ENCODE data around the gene DNM2. TPM values are rescaled to one million over a fixed set of nuclear protein-coding genes. Genes with fewer than 3 reads are reported as not detected.
A peak's percentile ranks its signal among the peaks of the same experiment; 100 is the strongest.

Gene DNM2
- total RNA-seq, 6 donors from 2014 or later = 238 to 744 (median 318) TPM

DNA sequence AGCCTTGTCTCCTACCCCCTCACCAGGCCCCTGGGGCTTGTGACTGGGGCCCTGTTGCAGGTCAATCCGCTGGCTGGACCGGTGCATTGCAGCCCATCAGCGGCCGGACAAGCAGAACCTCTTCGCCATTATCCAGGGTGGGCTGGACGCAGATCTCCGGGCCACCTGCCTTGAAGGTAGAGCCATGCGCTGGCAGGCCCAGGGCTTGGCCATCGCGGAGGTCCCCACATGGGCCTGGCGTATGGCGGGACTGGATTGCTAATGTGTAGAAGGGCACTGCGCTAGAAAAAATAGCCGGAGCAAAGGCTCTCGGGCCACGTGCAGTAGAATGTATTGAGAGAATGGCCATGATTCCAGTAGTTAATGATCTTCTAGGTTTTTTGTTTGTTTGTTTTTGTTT lies 10.4 kb upstream of the DNM2 start:
- ATAC-seq (ENCODE audit: low FRiP score in 2 of 2) = no peak
- H3K4me3 ChIP-seq = no peak overlapping the region
- DNase-seq = peak in 1 of 2 donors; percentile 58
- TF ChIP-seq POLR2AphosphoS5 (IDR thresholded peaks at IDR 0.05) (no peak), POLR2A (IDR thresholded peaks at IDR 0.05) (no peak), EP300 (IDR thresholded peaks at IDR 0.05) (no peak)
- TF ChIP-seq, protein P1, sequence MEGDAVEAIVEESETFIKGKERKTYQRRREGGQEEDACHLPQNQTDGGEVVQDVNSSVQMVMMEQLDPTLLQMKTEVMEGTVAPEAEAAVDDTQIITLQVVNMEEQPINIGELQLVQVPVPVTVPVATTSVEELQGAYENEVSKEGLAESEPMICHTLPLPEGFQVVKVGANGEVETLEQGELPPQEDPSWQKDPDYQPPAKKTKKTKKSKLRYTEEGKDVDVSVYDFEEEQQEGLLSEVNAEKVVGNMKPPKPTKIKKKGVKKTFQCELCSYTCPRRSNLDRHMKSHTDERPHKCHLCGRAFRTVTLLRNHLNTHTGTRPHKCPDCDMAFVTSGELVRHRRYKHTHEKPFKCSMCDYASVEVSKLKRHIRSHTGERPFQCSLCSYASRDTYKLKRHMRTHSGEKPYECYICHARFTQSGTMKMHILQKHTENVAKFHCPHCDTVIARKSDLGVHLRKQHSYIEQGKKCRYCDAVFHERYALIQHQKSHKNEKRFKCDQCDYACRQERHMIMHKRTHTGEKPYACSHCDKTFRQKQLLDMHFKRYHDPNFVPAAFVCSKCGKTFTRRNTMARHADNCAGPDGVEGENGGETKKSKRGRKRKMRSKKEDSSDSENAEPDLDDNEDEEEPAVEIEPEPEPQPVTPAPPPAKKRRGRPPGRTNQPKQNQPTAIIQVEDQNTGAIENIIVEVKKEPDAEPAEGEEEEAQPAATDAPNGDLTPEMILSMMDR (IDR thresholded peaks at IDR 0.05) = no peak
- WGBS, 2 donors = 96 to 98% methylated on average over 13 of the region's 16 CpGs
- peaks cover 0 to 22% (median 4%) of the 10 kb centered on the region in 4 donors for H3K36me3 ChIP-seq
- H3K27ac ChIP-seq = no peak overlapping the region
- H3K27me3 ChIP-seq = no peaks in the 10 kb centered on the region
- H3K9me3 ChIP-seq = no peaks in the 10 kb centered on the region
- peaks cover 0 to under 1% (median 0%) of the 10 kb centered on the region in 4 donors for H3K4me1 ChIP-seq

DNA sequence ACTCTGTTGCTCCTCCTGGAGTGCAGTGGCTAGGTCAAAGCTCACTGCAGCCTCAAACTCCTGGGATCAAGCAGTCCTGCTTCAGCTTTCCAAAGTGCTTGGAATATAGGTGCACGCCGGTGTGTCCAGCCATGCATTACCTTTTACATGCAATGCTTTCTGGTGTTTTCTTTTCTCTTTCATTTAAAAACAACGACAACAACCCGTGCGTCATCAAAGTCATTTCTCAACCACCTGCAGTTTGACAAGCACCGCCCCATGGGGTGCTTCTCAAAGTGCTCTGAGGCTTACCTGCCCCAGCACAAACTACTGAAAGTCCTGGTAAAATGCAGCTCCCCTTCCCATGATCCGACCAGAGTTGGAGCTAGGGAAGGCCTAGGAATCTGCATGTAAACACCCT lies 9.6 kb upstream of the DNM2 start:
- H3K36me3 ChIP-seq = peaks cover 0 to 30% (median 9%) of the 10 kb centered on the region in 4 donors
- ATAC-seq (ENCODE audit: low FRiP score in 2 of 2) (no peak), DNase-seq (no peak)
- WGBS, 2 donors = 91 to 93% methylated on average over 7 of the region's 7 CpGs
- H3K27ac ChIP-seq = no peak overlapping the region
- no peaks in the 10 kb centered on the region for H3K9me3 ChIP-seq
- TF ChIP-seq POLR2AphosphoS5 (IDR thresholded peaks at IDR 0.05) (no peak), POLR2A (IDR thresholded peaks at IDR 0.05) (no peak), EP300 (IDR thresholded peaks at IDR 0.05) (no peak)
- TF ChIP-seq, protein P1 (IDR thresholded peaks at IDR 0.05) = no peak
- H3K4me3 ChIP-seq = no peak overlapping the region
- no peaks in the 10 kb centered on the region for H3K4me1 ChIP-seq
- no peaks in the 10 kb centered on the region for H3K27me3 ChIP-seq

DNA sequence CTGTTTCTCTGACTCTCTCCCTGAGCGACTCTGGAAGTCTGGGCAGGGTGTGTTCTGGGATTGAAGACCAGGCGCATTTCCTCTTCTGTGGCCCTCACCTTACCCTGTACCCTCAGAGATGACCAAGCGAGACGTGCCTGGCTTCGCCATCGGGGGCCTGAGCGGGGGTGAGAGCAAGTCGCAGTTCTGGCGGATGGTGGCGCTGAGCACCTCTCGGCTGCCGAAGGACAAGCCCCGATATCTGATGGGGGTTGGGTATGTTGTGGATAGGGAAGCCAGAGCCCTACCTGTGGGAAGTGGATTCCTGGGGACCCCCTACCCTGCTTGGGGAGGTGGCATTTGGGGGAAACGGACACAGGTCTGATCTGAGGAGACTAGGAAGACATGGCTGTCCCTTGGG lies 5.8 kb upstream of the DNM2 start:
- Histone ChIP-seq H3K4me1 (peaks cover 0 to 4% (median 3%) of the 10 kb centered on the region in 4 donors), H3K4me3 (no peak overlapping the region), H3K9me3 (no peaks in the 10 kb centered on the region), H3K27me3 (no peaks in the 10 kb centered on the region), H3K27ac (no peak overlapping the region), H3K36me3 (peaks cover 0 to 30% (median 10%) of the 10 kb centered on the region in 4 donors)
- ATAC-seq (ENCODE audit: low FRiP score in 2 of 2) (no peak), DNase-seq (no peak)
- TF ChIP-seq POLR2AphosphoS5 (IDR thresholded peaks at IDR 0.05) = no peak
- TF ChIP-seq EP300 (IDR thresholded peaks at IDR 0.05) = no peak
- TF ChIP-seq, protein P1 (IDR thresholded peaks at IDR 0.05) = no peak
- no peak for TF ChIP-seq POLR2A (IDR thresholded peaks at IDR 0.05)
- 82% methylated on average over 11 to 14 of the region's 14 CpGs for WGBS, 2 donors

DNA sequence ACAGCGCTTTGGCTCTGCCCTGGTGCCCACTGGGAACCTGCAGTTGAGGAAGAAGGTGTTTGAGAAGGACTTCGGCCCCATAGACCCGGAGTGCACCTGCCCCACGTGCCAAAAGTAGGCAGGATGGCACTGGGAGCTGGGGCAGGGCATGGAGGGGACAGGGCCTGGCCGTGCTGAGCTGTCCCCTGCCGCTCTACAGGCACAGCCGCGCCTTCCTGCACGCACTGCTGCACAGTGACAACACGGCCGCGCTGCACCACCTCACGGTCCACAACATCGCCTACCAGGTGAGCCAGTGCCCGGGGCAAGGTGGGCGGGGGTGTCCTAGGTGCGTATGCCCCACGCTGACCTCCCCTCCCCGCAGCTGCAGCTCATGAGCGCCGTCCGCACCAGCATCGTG lies 5.1 kb upstream of the DNM2 start:
- Histone ChIP-seq H3K36me3 (peaks cover 0 to 26% (median 10%) of the 10 kb centered on the region in 4 donors), H3K9me3 (no peaks in the 10 kb centered on the region), H3K4me3 (no peak overlapping the region), H3K27me3 (no peaks in the 10 kb centered on the region), H3K27ac (no peak overlapping the region), H3K4me1 (peaks cover 0 to 6% (median 5%) of the 10 kb centered on the region in 4 donors)
- ATAC-seq (ENCODE audit: low FRiP score in 2 of 2) = no peak
- 94 to 96% methylated on average over 5 of the region's 23 CpGs for WGBS, 2 donors
- TF ChIP-seq, protein P1 (IDR thresholded peaks at IDR 0.05) = no peak
- no peak for TF ChIP-seq POLR2AphosphoS5 (IDR thresholded peaks at IDR 0.05)
- TF ChIP-seq EP300 (IDR thresholded peaks at IDR 0.05) = no peak
- no peak for TF ChIP-seq POLR2A (IDR thresholded peaks at IDR 0.05)
- peak in 1 of 2 donors; percentile 73 for DNase-seq

DNA sequence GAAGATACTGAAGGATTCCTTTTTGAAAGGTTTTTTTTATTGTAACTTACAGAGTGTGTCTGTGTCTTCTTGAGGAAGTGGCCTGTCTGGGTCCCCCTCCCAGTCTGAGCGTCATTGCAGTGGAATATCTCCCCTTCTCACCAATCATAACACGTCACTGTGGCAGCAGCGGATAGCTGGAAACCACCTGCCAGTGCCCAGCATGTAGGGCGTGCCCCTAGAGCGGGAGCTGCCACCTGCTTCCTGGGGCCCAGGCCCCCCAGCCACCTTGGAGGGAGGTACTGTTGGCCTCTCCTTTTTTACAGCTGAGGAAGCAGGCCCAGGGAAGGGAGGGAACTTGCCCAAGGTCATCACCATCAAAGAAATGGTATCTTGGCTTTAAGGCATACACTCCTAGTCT lies 4.6 kb upstream of the DNM2 start:
- H3K4me3 ChIP-seq = no peak overlapping the region
- no peak for TF ChIP-seq POLR2A (IDR thresholded peaks at IDR 0.05)
- WGBS, 2 donors = 84 to 92% methylated on average over 4 to 5 of the region's 5 CpGs
- no peaks in the 10 kb centered on the region for H3K27me3 ChIP-seq
- peaks cover 0 to 6% (median 5%) of the 10 kb centered on the region in 4 donors for H3K4me1 ChIP-seq
- ATAC-seq (ENCODE audit: low FRiP score in 2 of 2) (no peak), DNase-seq (no peak)
- H3K27ac ChIP-seq = no peak overlapping the region
- peaks cover 0 to 26% (median 10%) of the 10 kb centered on the region in 4 donors for H3K36me3 ChIP-seq
- H3K9me3 ChIP-seq = no peaks in the 10 kb centered on the region
